GM21515 (cell line): ENCODE measurements around the gene PIP4K2A.

Source experiments
- ATAC-seq: cut with Tn5 transposase; IDR thresholded peaks from one replicate; pipeline ENCODE4 v1.9.1; 2021; ENCODE audit not compliant: unreplicated experiment

PIP4K2A gene

DNA sequence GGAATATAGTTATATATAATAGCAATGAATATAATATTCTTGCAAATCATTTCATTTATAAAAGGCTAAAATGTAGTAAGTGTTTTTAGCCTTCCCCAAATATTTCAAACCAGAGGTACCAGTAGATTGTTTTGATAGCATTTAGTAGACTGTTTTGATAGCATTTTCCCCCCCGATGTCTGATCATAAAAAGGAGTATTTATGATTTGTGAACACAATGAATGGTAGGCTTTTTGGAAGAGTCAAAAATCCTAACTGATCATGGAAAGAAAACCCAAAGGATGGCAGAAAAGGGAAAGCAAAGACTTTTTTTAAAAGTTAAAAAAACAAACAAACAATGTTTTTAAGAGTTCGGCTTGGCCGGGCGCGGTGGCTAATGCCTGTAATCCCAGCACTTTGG, 152.5 kb downstream of the PIP4K2A start:
- ATAC-seq: no peak

DNA sequence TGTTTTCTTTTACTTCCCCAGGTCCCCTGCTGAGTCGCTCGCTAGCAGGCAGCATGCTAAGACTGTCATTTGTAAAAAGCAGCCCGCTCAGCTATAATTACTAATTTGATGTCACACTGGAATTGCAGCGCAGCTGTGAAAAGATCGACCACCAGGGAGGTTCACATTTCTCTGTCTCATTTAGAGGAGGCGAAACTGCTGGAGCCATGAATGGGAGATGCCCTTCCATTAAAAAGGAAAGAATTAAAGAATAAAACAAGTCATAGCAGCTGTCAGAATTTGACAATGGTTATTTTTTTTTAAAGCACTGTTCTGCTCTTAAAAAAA, 153.5 kb downstream of the PIP4K2A start:
- no peak for ATAC-seq

DNA sequence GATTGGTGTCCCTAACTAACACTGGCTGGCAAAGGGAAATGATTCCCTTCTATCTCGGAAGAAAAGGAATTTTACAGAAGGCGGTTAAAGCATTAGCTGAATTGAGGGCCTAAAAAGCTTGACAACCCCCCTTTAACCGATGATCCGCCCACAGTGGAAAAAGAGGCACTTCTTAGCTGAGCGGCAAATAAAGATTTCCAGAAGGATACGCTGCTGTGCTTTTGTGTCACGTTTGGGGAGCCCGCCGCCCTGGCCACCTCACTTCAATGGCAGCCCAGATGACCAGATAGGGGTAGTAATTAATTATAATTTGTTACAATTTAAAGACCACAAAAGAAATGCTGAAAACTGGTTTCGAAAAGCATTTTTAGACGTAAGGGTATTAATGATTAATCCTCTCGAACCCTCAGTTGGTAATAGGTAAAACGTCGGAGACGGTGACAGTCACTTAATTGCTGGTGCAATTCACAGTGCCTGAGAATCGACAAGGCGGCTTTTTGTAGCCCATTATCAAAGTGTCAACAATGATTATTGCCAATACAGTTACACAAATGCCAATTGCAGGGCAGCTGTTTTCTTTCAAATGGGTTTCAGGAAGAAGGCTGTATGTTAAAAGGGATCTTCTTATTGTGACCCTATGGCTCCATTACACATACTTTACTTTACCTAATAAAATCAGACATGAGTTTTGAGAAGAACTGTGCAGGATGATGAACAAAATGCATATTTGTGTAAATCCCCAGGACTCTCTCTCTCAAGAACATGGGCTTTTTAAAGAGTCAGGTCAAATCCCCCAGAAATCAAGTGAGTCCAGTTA, 154.1 kb downstream of the PIP4K2A start:
- no peak for ATAC-seq

DNA sequence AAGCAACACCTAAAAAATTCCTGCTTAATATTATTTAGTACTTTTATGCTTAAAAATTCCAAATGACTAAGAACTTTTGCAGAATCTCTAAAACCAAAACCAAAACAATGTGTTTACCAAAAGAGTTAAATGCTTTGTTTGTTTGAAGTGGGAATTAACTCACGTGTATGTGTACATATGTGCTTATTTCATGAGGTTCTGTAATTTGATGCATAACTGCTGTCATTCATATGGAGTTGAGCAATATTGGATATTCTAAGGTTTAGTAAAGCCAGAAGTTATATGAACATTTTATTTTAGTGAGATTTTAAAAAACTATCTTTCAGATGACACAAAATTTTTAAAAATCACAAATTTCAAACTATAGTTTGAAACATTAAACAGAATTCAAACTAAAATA, 157.1 kb downstream of the PIP4K2A start:
- ATAC-seq: no peak

GRCh38 chr10:22556774-22557173, 157.6 kb downstream of the PIP4K2A start:
- ATAC-seq: no peak

GRCh38 chr10:22554461-22555182, 159.8 kb downstream of the PIP4K2A start:
- no peak for ATAC-seq

- no peak for ATAC-seq
These were observed 160.9 kb downstream of the PIP4K2A start for GRCh38 chr10:22553452-22553995.

DNA sequence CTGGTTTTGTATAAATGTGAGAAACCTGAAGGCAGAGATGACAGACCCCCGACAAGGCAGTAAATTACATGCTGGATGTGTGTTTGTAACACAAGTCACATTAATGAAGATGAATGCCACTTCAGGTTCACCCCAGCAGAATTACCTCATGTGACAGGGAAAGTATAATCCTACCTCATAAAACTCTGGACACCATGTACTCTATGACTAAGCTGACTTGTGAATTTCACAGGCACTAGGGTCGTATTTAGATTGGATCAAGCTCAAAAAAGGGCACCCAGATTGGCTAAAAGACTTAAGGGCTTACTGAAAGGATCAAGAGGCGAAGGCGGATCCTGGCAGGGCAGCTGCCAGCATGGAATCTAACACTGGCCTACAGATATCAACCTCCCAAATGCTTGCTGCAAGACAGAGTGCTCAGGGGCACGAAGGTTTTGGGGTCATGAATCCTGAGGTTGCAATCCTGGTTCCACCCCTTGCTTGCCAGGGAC, 161.4 kb downstream of the PIP4K2A start:
- no peak for ATAC-seq

DNA sequence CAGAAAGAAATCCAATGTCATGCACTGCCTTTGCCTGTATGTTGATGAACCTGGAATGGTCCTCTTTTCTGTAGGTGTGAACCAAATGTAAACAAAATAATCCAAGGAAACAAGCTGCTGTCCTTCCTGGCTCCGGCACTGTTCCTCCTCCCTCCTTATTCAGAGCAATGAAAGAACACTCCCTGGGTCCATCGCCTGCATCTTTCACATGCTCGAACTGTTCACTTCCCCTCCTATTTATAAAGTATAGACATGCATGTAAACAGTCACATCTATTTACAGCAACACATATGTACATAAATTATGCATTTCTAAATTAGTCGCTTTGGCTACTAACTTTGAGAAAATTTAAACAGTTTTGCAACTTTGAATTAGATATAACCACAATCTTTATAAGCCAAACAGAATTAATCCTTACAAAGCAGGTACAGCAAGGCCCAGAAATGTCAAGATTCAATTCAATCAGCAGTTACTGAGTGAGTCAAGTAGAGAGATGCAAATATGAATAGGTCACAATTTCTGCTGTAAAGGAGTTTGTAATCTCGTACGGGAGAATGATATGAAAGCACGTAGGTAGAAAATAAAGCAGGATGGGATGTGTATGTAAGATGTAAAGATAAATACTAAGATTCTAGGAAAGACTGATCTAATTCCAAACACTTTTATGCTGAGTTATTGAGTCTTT, 162.6 kb downstream of the PIP4K2A start:
- ATAC-seq: no peak

DNA sequence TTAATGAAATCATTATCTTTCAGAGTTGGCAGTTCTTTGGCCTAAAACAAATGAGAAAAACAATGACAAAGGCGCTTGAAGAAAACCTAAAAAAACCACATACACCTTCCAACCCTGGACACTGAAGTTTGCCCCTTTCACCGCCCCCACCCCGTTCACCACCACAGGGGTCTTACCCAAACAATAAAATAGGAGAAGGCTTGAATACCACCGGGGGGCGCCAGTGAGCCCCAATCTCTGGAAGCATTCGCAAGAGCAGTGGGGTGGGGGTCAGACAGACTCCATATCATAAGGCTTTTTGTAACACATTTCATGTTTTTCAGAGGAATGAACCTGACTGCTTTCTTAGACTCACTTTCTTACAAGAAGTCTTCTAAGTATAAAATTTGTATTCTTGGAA, 163.6 kb downstream of the PIP4K2A start:
- ATAC-seq: no peak

GRCh38 chr10:22548344-22548743, 166.0 kb downstream of the PIP4K2A start:
- no peak for ATAC-seq

- no peak for ATAC-seq
These were observed 168.7 kb downstream of the PIP4K2A start for GRCh38 chr10:22545643-22546042.

- ATAC-seq: no peak
These were observed 169.9 kb downstream of the PIP4K2A start for GRCh38 chr10:22544325-22545068.

DNA sequence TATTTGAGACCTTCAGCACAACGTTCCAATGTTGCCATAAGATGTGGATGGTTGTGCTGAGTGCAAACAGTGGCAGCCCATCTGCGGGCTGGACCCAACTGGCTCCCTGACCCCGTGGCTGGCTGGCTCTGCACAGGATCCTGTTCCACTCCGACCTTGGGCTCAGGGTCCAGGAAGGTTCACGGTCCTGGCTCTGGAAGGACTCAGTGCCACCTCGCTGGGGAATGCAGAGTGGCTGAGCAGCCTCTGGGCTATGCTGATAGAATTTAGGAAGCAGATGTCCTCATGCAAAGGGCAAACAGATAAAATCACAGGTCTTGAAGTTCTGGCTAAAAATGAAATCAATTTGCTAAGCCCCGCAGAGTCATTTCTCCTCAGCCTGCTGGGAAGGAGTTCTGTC, 171.6 kb downstream of the PIP4K2A start:
- ATAC-seq: no peak

DNA sequence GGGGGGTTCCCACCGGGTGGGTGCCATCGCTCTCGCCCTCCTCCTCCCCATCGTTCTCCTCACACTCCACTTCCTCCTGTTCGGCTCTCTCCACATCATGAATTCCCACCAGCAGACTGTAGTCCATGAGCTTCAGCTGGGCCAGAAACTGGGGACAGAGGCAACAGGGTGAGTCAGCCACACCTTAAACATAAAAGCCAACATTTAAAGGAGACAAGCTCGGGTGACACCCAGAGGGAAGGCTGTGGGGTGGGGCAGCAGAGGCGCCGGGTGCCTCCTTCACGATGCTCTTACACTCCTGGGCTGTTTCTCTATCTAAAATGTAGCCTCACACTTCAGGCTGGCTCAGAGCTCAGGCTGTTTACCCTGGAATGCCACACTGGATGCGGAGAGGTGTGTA, 172.5 kb downstream of the PIP4K2A start:
- ATAC-seq: no peak

DNA sequence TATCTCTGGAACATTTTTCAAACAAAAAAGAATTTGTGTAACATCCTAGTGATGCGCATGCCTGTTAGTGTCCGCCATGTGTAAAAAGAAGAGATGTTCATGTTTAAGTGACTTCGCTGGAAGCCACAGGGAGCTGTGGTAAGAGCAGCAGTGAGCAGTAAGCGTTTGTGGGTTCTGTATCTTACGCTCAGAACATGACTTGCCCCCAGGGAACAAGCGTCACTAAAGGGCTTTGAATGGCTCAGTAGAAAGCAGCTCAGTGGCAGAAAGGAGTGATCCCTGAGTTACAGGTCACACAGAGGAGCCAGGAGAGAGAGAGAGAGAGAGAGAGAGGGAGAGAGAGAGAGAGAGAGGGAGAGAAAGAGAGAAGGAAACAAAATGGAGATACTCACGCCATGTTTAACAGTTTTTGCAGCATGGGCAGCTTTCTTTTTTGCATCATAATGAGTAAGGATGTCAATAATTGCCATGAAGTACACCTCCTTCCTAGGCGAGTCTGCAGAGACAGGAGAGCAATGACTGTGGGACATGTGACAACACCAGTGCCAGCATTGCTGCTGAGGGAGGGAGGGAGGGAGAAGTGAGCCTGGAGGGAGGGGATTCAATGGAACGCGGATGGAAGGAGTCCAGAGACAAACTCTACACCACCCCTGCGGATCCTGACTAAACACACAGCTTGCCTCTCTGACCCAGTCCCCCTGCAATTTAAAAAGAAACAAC, 174.6 kb downstream of the PIP4K2A start:
- ATAC-seq: no peak

- no peak for ATAC-seq
These were observed 176.6 kb downstream of the PIP4K2A start for GRCh38 chr10:22537810-22538209.

DNA sequence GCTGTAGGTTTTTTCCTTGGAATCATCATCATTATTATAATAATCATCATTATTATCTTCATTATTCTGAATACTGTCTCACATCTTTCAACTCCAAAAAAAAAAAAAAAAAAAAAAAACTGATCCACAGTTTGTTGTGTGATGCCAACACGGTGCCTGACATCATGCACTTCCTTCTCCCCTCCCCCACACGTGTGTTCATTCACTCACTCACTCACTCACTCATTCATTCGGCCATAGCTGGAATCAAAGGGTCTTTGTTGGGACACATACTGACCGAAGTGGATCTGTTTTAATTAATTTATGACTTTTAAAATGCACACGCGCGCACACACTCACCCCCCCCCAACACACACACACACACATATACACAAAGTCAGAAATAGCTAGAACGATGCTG, 177.8 kb downstream of the PIP4K2A start:
- ATAC-seq: no peak

DNA sequence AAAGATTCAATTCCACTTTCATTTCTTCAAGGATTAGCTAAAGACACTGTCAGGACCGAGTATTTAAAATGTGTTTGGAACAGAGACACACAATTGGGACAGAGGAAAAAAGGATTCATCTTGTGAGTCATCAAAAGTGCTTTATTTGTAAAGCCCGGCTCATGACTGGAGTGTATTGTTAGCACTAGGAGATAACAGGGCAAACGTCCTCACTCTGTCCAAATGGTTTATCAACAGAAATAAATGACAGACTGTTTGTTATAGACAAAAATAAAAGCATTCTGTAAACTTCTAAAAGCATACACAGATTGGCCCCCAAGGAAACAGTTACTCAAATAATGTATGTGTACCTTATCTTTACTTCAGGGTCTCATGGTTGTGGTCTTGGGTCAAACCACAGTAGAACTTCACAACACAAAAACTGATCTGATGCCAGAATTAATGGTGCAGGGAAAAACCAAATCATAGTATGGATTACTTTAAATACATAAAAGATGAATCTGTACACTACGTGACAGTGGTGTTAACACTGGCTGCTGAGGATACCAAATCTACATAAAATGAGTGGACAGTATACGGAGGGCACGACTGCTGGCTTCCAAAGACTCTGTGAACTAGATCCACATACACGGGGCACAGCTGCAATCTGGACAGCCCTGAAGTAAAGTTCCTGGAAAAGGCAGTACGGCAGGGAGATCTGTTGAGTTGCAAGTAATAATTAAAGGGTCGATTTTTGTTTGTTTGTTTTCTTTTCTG, 179.4 kb downstream of the PIP4K2A start:
- ATAC-seq: no peak

DNA sequence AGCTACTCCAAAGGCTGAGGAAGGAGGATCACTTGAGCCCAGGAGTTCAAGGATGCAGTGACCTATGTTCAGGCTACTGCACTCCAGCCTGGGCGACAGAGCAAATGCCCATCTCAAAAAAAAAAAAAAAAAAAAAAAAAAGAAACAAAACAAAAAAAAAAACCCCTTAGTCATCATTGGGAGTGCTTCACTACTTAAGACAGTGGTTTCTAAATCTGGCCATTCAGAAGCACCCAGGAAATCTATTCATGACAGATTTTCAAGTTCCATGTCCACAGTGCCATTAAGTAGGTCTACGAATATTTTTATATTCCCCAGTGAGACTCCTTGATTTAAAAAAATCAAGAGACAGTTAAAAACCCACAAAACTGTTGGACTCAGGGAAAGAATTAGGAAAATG, 182.9 kb downstream of the PIP4K2A start:
- ATAC-seq: no peak
